Activated effector memory CD4-positive, alpha-beta T cell treated with anti-CD3 and anti-CD28 coated beads, Interleukin-2, amount 50 U/mL, for 16 hours (primary cell): ENCODE results near the gene INPP5F.

Source experiments
- DNase-seq: peaks from one replicate; pipeline ENCODE4 v3.0.0-alpha.2; 2020

The INPP5F gene, protein sequence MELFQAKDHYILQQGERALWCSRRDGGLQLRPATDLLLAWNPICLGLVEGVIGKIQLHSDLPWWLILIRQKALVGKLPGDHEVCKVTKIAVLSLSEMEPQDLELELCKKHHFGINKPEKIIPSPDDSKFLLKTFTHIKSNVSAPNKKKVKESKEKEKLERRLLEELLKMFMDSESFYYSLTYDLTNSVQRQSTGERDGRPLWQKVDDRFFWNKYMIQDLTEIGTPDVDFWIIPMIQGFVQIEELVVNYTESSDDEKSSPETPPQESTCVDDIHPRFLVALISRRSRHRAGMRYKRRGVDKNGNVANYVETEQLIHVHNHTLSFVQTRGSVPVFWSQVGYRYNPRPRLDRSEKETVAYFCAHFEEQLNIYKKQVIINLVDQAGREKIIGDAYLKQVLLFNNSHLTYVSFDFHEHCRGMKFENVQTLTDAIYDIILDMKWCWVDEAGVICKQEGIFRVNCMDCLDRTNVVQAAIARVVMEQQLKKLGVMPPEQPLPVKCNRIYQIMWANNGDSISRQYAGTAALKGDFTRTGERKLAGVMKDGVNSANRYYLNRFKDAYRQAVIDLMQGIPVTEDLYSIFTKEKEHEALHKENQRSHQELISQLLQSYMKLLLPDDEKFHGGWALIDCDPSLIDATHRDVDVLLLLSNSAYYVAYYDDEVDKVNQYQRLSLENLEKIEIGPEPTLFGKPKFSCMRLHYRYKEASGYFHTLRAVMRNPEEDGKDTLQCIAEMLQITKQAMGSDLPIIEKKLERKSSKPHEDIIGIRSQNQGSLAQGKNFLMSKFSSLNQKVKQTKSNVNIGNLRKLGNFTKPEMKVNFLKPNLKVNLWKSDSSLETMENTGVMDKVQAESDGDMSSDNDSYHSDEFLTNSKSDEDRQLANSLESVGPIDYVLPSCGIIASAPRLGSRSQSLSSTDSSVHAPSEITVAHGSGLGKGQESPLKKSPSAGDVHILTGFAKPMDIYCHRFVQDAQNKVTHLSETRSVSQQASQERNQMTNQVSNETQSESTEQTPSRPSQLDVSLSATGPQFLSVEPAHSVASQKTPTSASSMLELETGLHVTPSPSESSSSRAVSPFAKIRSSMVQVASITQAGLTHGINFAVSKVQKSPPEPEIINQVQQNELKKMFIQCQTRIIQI

DNA sequence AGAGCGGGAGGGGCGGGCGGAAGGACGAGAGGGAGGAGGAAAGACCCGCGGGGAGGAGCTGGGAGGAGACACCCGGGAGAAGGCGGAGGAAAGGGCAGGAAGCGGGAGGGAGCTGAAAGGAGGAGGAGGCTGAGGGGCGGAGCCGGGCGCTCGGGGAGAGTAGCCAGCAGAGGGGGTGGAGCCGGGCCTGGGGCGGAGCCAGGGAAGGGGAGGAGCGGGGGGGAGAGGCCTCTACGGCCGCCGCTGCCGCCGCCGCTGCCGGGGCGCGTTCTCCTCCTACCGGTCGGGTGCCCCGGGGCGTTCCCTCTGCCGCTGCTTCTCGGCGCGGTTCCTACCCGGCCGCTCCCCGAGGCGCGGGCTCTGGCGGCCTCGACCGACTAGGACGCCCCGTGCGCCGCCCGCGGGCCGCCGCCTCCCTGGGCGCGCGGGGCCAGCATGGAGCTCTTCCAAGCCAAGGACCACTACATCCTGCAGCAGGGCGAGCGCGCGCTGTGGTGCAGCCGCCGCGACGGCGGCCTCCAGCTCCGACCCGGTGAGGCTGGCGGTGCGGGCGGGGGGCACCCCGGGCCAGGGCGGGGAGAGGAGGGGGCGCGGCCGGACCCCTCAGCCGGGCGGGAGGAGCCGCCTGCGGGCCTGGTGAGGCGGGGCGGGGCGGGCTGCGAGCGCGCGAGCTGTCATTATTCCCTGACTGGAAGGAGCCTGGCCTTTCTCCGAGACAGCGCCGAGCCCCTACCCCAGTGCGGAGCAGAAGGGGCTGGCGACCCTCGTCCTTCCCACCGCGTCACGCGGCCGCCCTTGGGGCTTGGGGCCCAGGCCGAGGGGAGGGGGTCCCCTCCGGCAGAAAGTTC is at the start of gene INPP5F:
Gene INPP5F (plus strand): TSS at position 223 of the 848 bp plus-strand sequence. CDS start 213 bp downstream, at position 436.
- peak; percentile 100 for DNase-seq

DNA sequence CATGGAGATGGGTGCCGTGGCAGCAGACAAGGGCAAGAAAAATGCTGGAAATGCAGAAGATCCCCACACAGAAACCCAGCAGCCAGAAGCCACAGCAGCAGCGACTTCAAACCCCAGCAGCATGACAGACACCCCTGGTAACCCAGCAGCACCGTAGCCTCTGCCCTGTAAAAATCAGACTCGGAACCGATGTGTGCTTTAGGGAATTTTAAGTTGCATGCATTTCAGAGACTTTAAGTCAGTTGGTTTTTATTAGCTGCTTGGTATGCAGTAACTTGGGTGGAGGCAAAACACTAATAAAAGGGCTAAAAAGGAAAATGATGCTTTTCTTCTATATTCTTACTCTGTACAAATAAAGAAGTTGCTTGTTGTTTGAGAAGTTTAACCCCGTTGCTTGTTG is 48.7 kb upstream of the INPP5F start:
- DNase-seq = no peak

DNA sequence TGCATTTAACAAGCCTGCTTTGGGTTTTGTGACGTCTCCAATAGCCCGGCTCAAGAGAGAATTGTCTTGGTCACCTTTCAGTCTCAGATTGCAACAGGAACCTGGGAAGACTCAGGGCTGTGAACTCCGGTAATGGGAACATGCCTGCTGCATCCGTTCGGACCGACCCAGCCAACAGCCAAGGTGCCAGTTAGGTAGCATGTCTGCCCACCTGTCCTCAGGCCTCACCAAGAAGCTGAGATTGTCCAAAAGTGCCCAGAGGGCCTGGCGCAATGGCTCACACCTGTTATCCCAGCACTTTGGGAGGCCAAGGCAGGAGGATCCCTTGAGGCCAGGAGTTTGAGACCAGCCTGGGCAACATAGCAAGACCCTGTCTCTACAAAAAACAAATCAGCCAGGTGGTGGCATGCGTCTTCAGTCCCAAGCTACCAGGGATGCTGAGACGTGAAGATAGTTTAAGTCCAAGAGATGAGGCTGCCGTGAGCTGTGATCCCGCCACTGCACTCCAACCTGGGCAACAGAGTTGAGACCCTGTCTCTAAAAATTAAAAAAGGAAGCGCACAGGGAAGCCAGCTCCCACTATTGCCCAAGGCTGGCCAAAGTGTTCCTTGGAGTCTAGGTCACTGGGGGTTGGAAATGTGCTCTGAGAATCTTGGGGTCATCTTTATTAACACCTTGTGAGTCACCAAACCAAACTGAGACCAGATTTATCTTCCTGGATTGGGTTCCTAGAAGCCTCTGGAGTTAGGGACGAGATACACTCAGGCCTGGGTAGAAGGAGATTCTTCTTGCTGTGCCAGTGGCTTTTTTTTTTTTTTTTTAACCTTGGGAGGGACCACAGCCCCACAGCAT is 47.7 kb upstream of the INPP5F start:
- DNase-seq = no peak

DNA sequence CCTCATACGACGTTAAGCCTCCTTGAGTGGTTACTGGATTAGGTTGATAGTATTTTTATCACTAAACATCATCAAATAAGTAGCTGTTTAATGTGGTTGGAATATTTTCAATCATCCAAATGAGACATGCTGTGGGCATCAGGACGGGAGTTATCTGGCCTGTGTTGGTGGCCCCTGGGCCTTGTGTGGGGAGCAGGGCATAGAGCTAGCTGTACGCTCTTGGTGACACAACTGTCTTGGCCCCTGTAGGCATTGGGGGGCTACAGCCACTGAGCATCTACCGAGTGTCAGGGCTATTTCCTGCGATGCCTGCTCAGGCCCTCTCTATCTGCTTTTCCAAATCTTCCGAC is 46.4 kb upstream of the INPP5F start:
- DNase-seq = no peak

DNA sequence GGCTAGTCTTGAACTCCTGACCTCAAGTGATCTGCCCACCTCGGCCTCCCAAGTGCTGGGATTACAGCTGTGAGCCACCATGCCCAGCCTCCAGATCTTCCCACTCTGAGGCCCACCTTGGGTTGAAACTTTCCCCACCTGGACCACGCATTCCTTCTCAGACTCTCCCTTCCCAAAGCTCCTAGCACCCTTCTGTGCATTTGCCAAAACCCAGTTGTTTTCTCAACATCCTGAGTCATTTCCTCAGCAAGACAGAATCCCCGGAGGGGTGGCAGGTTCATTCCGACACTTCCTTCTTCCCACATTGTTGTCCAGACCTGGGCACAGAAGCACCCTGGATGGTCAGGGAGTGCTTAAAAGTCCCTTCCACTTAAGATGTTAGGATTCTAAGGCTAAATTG is 45.8 kb upstream of the INPP5F start:
- no peak for DNase-seq

DNA sequence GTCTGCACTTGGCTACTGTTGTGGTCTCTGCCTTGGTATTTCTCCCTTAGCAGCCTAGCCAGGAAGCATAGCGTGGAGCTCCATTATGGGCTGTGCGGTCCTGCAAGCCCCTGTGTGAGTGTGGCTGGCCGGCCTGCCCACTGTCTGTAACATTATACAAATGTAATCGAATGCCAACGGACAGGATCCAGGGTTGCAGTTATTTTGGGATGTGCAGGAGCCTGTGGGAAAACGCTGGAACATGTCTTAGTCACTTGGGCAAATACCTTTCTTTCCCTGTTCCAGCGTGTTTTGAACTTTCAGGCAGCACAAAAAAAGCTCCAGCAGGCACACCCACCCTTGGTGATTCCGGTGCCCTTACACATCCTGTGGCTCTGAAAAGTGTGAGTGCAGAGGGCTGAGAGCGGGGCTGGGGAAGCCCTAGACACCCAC is 45.2 kb upstream of the INPP5F start:
- no peak for DNase-seq

DNA sequence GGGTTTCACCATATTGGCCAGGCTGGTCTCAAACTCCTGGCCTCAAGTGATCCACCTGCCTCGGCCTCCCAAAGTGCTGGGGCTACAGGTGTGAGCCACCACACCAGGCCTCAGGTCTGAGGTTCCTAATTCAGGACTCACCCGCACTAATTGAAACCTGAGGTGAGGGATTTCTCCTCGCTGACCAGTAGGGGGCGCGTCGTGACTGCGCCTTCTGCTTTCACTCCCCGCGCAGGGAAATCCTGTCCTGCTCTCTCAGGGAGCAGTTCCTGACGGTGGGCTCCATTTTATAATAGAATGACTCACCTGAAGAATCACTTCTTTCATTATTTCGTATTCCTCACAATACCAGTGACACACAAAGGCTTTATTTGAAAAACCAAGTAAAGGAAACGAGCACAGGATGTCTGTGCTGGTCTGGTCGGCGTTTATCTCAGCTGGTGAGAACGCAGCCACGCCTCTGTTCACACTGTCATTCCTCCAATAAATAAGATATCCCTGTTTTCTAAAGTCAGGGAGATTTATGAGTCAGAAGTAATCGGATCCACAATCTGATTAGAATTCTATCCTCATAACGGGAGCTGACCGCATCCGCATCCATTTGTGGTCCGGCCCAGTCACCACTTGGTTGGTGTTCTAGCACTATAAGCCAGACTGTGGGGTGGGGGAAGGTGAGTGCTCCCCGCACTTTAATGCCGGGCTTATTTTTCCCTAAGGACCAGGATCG is 39.2 kb upstream of the INPP5F start:
- peak; percentile 94 for DNase-seq

DNA sequence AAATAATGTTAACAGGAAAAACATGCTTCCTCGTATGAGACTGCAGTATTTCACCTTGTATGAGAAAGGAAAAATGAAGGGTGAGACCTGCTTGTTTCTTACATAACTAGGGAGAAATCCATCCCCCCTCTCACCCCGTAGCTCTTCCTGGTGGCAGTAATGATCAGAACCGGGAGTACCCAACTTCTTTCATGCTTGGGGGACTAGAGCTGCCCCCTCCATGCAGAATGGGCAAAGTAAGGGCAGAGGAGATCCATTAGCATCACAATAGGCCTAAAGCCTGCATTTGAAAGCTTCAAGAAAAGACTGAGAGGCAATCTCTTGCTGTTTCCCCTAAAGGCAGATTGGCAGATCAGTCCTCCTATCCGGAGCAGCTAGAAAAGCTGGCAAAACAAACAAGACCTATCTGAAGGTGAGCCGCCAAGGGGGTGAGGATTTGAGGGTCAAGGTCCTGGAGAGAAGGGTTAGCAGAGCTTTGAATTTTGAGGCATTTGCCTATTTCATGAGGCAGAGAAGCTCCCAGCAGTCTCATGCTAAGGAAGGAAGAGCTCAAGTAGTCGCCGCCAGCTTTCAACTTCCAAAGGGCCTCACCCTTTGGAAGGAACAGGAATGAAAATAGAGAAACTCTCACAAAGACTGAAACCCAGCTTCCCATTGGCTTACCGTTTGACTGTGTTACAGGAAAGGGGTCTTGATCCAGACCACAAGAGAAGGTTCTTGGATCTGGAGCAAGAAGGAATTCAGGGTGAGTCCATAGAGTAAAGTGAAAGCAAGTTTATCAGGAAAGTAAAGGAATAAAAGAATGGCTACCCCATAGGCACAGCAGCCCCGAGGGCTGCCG is 38.4 kb upstream of the INPP5F start:
- DNase-seq = no peak

DNA sequence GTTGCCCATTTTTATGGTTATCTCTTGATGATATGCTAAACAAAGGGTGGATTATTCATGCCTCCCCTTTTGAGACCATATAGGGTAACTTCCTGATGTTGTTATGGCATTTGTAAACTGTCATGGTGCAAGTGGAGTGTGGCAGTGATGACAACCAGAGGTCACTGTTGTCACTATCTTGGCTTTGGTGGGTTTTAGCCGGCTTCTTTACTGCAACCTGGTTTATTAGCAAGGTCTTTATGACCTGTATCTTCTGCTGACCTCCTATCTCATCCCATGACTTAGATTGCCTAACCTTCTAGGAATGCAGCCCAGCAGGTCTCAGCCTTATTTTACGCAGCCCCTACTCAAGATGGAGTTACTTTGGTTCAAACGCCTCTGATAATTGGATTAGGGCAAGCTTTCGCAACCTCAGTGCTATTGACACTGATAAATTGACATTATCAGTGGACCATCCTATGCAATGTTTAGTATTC is 37.8 kb upstream of the INPP5F start:
- no peak for DNase-seq

DNA sequence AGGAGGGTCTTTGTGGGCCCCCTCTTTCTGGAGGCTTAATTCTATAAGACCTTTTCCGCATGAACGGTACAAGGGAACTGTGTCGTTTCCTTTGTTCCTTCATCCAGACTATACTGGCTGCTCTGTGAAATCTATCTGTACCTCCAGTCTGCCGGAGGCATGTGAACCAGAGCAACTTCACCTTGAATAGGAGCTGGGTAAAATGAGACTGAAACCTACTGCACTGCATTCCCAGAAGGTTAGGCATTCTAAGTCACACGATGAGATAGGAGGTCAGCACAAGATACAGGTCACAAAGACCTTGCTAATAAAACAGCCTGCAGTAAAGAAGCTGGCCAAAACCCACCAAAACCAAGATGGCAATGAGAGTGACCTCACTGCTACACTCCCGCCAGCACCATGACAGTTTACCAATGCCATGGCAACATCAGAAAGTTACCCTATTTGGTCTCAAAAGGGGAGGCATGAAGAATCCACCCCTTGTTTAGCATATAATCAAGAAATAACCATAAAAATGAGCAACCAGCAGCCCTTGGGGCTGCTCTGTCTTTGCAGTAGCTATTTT is 36.8 kb upstream of the INPP5F start:
- DNase-seq = no peak

DNA sequence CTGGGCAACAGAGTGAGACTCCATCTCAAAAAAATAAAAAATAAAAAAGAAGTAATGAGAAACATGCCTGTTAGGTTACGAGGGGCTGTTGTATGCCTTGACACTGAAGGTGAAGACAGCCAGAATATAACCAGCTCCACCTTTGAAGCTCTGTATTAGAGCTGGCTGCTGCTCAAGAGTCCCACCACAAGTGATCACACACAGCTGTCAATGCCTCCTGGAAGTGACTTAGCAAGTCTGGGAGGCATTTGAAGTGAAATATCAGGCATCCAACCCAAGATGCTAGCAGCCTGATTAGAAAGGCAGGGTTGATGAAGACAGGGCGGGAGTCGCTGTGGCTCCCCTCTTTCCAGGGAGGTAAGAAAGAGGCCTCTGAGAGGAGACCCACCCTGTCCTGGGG is 34.1 kb upstream of the INPP5F start:
- no peak for DNase-seq

DNA sequence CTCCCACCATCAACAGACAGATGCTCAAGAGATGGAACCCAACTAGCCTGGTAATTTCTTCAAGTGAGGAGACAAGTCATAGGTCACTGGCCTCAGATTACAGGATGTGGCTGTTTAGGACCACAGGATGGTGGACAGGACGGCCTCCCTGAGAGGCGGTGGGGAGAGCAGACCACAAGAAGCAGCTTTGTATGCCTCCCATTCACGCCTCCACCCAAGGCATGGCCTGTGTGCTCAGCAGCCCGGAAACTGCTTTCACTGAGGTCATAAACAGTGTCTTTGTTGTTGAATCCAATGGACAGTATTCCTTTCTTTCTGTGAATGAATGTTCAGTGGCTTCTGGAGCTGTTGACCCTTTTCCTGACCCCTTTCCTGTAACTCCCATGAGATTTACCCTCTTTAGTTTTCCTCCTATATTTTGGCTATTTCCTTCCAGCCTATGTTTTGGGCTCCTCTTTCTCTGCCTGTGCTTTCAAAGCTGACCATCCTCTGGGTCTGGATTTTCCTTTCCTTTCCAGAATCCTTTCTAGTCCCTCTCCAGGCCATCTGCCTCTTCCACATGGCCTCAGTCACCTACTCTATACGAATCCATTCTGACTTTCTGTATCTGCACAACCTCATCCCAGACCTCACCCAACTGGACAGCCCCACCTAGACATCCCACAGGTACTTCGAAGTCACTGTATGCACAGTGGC is 32.4 kb upstream of the INPP5F start:
- no peak for DNase-seq

DNA sequence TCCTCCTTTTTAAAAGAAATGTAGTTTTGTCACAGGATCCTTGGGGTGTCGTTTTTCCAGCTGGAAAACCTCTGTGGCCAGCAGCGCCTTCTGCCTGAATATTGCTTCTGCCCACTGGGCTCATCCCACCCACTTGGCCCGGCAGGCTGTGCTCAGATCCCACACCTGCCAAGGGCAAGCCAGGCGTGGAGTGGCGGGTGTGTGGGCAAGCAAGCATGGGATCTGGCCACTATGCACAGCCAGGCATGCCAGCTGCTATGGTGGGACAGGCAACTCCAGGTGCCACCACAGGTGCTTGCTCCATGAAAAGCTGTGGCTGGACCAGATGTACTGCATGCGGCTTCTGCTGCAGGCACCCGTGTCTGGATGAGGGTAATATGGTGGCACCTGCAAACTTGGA is 31.2 kb upstream of the INPP5F start:
- DNase-seq = no peak

DNA sequence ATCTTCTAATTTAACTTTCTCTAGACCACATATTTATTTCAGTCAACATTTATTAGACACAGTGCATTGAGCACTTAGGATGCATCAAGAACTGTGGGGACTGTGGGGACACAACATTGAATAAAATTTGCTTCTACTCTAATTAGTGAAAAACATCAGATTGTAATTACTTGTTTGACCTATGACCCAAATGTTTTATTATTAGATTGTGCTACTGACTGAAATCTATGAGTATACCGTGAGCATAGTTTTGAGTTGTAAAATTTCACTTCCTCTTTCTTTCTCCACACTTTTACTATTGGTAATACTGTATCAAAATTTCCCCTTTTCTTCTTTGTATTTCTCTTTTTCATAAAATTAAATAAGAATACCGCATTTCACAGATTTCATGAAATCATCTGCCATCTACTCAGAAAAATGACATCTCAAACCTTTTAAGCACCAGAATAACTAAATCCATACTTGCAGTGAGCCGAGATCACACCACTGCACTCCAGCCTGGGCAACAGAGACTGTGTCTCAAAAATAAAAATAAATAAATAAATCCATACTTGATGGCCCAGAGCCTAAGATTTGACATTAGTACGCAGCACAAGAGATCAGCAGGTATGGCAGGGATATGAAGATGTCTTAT is 25.4 kb upstream of the INPP5F start:
- no peak for DNase-seq

DNA sequence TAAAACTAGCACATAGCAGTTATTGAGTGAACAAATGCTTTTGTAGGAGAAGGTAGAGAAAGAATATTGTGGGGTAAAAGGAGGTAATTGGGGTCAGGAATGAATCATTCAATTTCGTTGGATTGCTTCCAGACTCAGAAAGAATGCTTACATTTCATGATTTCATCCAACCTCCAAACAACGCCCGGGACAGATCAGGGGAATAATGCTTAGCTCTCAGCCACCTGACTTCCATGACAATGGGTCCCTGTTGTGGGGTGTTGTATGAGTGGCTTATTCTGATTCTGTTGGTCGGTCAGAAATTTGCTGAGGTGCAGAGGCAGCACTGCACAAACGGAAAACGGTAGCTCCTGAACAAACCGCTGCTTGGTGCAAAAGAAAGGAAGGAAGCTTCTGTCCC is 24.0 kb upstream of the INPP5F start:
- DNase-seq = peak; percentile 42

DNA sequence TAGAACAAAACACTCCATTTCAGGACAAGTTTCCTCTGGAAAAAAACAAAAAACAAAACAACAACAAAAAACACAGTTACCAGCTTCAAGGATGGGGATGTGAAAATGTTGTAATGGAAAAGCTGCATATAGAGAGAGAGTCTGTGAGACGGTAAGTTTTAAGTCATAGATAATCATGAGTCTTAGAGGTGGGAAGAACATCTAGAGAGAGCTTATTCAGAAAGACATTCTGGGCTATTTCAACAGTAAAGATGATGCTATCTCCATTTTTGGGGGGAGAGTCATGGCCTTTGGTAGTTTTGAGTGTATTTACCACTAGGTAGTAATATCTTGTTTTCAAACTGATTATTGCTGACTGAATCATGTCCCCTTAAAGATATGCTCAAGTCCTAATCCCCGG is 23.3 kb upstream of the INPP5F start:
- DNase-seq = no peak

DNA sequence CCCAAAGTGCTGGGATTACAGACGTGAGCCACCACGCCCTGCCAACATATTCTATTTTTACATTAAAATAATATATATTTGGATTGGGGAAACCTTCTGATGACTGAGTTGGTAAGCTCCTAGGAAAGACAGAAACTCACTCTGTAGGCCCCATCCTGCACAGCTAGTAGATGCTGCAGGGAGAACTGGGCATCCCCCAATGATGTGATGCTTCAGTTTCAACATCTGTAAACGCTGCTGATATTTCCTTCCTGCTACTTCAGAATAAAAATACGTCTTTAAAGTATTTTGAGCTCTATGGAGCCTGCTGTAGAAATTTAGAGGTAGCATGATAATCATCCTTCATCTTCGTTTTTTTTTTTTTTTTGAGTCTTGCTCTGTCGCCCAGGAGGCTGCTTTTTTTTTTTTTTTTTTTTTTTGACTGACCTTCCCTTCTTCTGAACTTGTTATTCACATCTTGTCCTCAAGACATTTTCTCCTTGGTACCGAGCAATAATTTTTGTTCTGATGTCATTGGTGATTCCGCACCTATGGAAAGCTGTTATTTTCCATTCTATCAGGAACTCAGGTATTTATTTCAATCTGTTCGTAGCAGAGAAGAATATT is 21.8 kb upstream of the INPP5F start:
- DNase-seq = no peak

DNA sequence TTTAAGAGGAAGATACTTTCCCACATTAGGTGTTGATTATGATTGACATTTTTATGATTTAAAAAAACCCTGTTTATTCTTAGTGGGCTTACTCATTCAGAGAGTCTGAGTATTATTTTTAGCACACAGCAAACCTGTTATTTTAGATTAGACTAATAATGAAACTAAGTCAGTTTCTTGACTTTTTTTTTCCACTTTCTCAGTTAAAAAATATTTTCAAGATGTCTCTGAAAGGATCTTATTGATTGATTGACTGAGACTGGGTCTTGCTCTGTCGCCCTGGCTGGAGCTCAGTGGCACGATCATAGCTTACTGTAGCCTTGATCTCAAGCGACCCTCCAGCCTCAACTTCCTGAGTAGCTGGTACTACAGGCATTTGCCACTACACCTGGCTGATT is 20.4 kb upstream of the INPP5F start:
- DNase-seq = peak; percentile 69
